Stimulated activated CD8-positive, alpha-beta memory T cell treated with anti-CD3 and anti-CD28 coated beads, Interleukin-12 subunit alpha, Interleukin-12 subunit beta, amount 100 ng/mL, for 24 hours (primary cell): Measurements from ENCODE around the gene AMIGO3.
"Not testable (repeated sequence)": the region's sequence is repeated elsewhere in the genome, so short reads cannot be mapped to it uniquely, and the experiment has no call there.

ENCODE experiments used
- DNase-seq: peaks from one replicate; pipeline ENCODE4 v3.0.0-alpha.2; 2020; ENCODE audit errors: extremely low read depth

Gene AMIGO3

GRCh38 chr3:49688338-49689045 is 31.0 kb downstream of the AMIGO3 start:
- DNase-seq: not testable (repeated sequence)

- not testable (repeated sequence) for DNase-seq
Observed at GRCh38 chr3:49687424-49687795, 32.1 kb downstream of the AMIGO3 start.

GRCh38 chr3:49686769-49687423 is 32.6 kb downstream of the AMIGO3 start:
- not testable (repeated sequence) for DNase-seq

GRCh38 chr3:49686346-49686745 is 33.1 kb downstream of the AMIGO3 start:
- DNase-seq: not testable (repeated sequence)

GRCh38 chr3:49685846-49686245 is 33.6 kb downstream of the AMIGO3 start:
- DNase-seq: not testable (repeated sequence)

- DNase-seq: not testable (repeated sequence)
Observed at GRCh38 chr3:49685103-49685502, 34.4 kb downstream of the AMIGO3 start.

GRCh38 chr3:49684453-49684852 is 35.0 kb downstream of the AMIGO3 start:
- not testable (repeated sequence) for DNase-seq

GRCh38 chr3:49683162-49683561 is 36.3 kb downstream of the AMIGO3 start:
- no peak for DNase-seq

- no peak for DNase-seq
Observed at GRCh38 chr3:49681543-49681942, 37.9 kb downstream of the AMIGO3 start.

GRCh38 chr3:49681232-49681522 is 38.3 kb downstream of the AMIGO3 start:
- no peak for DNase-seq

GRCh38 chr3:49680493-49681231 is 38.8 kb downstream of the AMIGO3 start:
- DNase-seq: no peak

- no peak for DNase-seq
Observed at GRCh38 chr3:49675912-49676311, 43.6 kb downstream of the AMIGO3 start.

- no peak for DNase-seq
Observed at GRCh38 chr3:49674497-49674983, 44.9 kb downstream of the AMIGO3 start.

GRCh38 chr3:49673715-49674496 is 45.6 kb downstream of the AMIGO3 start, which contains the start of gene APEH:
Gene APEH (plus strand): TSS chr3:49674351. CDS start chr3:49674402, 51 bp downstream.
- DNase-seq: peak; percentile 96

- DNase-seq: peak; percentile 5
Observed at GRCh38 chr3:49673121-49673714, 46.3 kb downstream of the AMIGO3 start.

GRCh38 chr3:49671291-49672288 is 47.9 kb downstream of the AMIGO3 start:
- DNase-seq: peak; percentile 35

GRCh38 chr3:49670940-49671290 is 48.6 kb downstream of the AMIGO3 start:
- DNase-seq: no peak

GRCh38 chr3:49669352-49669751 is 50.1 kb downstream of the AMIGO3 start:
- no peak for DNase-seq

- no peak for DNase-seq
Observed at GRCh38 chr3:49668861-49669260, 50.6 kb downstream of the AMIGO3 start.

GRCh38 chr3:49668414-49668797 is 51.1 kb downstream of the AMIGO3 start:
- DNase-seq: no peak
